HEK293T (cell line): ENCODE results near the gene ECPAS.

ENCODE experiments used
- FOXA1 ChIP-seq: fragments of 450-650 bp; IDR thresholded peaks from 2 replicates; pipeline ENCODE4 v1.6.1; 2016; ENCODE audit warnings: mild to moderate bottlenecking
- FOXK2 ChIP-seq: fragments of 450-650 bp; IDR thresholded peaks from 2 replicates; pipeline ENCODE4 v1.6.1; 2016; ENCODE audit warnings: mild to moderate bottlenecking
- FOXM1 ChIP-seq: fragments of 450-650 bp; IDR thresholded peaks from 2 replicates; pipeline ENCODE4 v1.6.1; 2017; ENCODE audit warnings: mild to moderate bottlenecking, borderline replicate concordance
- NFRKB ChIP-seq: fragments of 450-650 bp; IDR thresholded peaks from 2 replicates; pipeline ENCODE4 v1.6.1; 2016; ENCODE audit warnings: mild to moderate bottlenecking, moderate library complexity
- SP1 ChIP-seq: fragments of 450-650 bp; IDR thresholded peaks from 2 replicates; pipeline ENCODE4 v1.6.1; 2017
- SUZ12 ChIP-seq: fragments of 450-650 bp; IDR thresholded peaks from 2 replicates; pipeline ENCODE4 v1.6.1; 2016; ENCODE audit warnings: mild to moderate bottlenecking
- TARDBP ChIP-seq: fragments of 450-650 bp; IDR thresholded peaks from 2 replicates; pipeline ENCODE4 v1.6.1; 2016
- ZNF384 ChIP-seq: fragments of 450-650 bp; IDR thresholded peaks from 2 replicates; pipeline ENCODE4 v1.6.1; 2016
- TF ChIP-seq, protein P1 (sequence below): fragments of 450-650 bp; IDR thresholded peaks from 2 replicates; pipeline ENCODE4 v1.6.1; 2016

DNA sequence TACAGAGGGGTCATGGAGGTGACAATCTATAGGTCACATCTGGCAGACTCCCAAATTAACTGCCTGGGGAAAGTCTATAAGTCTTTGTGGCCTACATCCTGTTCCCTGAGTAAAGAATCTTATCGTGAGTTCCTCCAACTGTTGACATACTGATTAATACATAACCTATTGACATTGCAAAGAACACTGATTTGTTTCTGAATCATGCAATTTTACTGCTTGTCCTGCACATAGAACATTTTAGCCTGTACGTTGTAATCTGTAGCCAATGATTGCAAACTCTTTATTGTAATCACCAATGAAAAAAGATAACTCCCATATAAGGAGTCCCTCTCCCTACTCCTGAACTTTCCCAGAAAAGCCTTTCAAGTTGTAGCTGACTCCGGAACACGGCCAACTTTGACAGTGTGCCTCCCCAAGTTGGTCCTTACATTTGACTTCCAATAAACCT lies 135.3 kb downstream of the ECPAS start:
- TF ChIP-seq, protein P1, sequence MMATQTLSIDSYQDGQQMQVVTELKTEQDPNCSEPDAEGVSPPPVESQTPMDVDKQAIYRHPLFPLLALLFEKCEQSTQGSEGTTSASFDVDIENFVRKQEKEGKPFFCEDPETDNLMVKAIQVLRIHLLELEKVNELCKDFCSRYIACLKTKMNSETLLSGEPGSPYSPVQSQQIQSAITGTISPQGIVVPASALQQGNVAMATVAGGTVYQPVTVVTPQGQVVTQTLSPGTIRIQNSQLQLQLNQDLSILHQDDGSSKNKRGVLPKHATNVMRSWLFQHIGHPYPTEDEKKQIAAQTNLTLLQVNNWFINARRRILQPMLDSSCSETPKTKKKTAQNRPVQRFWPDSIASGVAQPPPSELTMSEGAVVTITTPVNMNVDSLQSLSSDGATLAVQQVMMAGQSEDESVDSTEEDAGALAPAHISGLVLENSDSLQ, result no peak
- no peak for TF ChIP-seq FOXA1
- no peak for TF ChIP-seq FOXK2
- TF ChIP-seq SUZ12, result no peak
- no peak for TF ChIP-seq NFRKB
- TF ChIP-seq FOXM1, result no peak
- no peak for TF ChIP-seq SP1
- TF ChIP-seq TARDBP, result no peak
- TF ChIP-seq ZNF384, result no peak
